Testis (tissue), 2 donors: ENCODE data around the gene GALNT12.

Experiments
- CTCF ChIP-seq, 3 experiments: fragments of 450-650 bp in 2 of 3; fragments of 200-600 bp in 1 of 3; sonication (generic) in 1 of 3; IDR thresholded peaks; one replicate each; pipeline ENCODE4 v1.5.1; 2016 to 2019; ENCODE audit warnings: antibody characterized with exemption in 3 of 3, mild to moderate bottlenecking in 2 of 3, moderate library complexity in 1 of 3
- POLR2A ChIP-seq: fragments of 450-650 bp; IDR thresholded peaks from one replicate; pipeline ENCODE4 v1.6.1; 2017; ENCODE audit warnings: antibody characterized with exemption, mild to moderate bottlenecking, moderate library complexity

DNA sequence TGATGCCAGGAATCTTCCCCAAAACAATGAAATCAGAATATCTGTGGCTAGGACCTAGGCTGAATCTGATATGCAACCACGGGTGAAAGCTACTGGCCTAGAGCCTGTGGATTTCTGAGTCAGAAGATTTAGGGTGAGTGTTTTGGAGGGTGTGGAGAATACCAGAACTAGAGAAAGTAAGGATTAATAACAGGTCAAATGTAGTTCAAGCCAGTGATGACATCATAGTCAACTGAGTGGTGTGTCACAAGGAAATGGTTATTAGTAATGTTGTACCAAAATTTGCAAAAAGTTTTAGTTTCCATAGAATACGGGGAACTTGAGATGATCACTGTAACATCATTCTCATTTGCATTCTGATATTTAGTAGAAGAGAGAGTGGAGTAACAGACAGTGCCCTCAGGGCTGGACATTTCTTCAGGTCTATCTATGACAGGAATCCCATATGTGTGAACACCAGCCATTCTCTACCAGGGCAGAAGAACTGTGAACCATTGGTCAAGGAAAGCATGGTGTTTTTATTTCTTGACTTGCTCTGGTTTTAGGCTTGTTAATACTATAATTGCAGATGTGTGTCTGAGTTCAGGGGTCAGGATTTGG lies 3.7 kb downstream of the GALNT12 start:
- no peak for TF ChIP-seq CTCF (IDR thresholded peaks at IDR 0.05)
- no peak for TF ChIP-seq POLR2A
